Glutamatergic neuron (in vitro differentiated cells): ENCODE results near the gene GNAL. TPM values are rescaled to one million over a fixed set of nuclear protein-coding genes. Genes with fewer than 3 reads are reported as not detected.

Source experiments
- DNase-seq: peaks from one replicate; pipeline ENCODE4 v3.0.0; 2022
- H3K27ac Mint-ChIP-seq: one replicate; pipeline ENCODE4 v1.8.0; 2020; ENCODE audit warnings: mild to moderate bottlenecking, mixed read lengths, inconsistent platforms; ENCODE audit not compliant: unreplicated experiment
- H3K27me3 Mint-ChIP-seq: one replicate; pipeline ENCODE4 v1.8.0; 2020; ENCODE audit warnings: mild to moderate bottlenecking, moderate library complexity, mixed read lengths, inconsistent platforms; ENCODE audit not compliant: unreplicated experiment
- H3K36me3 Mint-ChIP-seq: one replicate; pipeline ENCODE4 v1.8.0; 2020; ENCODE audit warnings: mild to moderate bottlenecking, mixed read lengths, inconsistent platforms; ENCODE audit not compliant: unreplicated experiment
- H3K4me1 Mint-ChIP-seq: one replicate; pipeline ENCODE4 v1.8.0; 2020; ENCODE audit warnings: mild to moderate bottlenecking, low read depth, mixed read lengths, inconsistent platforms; ENCODE audit not compliant: unreplicated experiment
- H3K4me3 Mint-ChIP-seq: one replicate; pipeline ENCODE4 v1.8.0; 2020; ENCODE audit warnings: mild to moderate bottlenecking, mixed read lengths, inconsistent platforms; ENCODE audit not compliant: unreplicated experiment
- H3K9me3 Mint-ChIP-seq: one replicate; pipeline ENCODE4 v1.8.0; 2020; ENCODE audit warnings: mild to moderate bottlenecking, moderate library complexity, mixed read lengths, inconsistent platforms; ENCODE audit not compliant: unreplicated experiment
- total RNA-seq: library from RNA; stranded (reverse); fragmentation: NEBNext Ultra II Directional; extraction: Animal tissue kit (Norgen Biotek cat#: 25700); gene quantifications from one replicate; pipeline ENCODE4 v1.2.1, GENCODE V29; 2021; ENCODE audit not compliant: unreplicated experiment
- TF ChIP-seq, protein P1 (sequence below): fragments of 200-600 bp; sonication (generic); IDR thresholded peaks from one replicate; pipeline ENCODE4 v1.5.0; 2021; ENCODE audit not compliant: partially characterized antibody, unreplicated experiment

Gene GNAL
- total RNA-seq, 1 donor from 2014 or later = 52.5 TPM

- Mint-ChIP-seq H3K27me3 (peaks cover 4% of the 10 kb centered on the region), H3K4me3 (no peak overlapping the region), H3K4me1 (peaks cover 5% of the 10 kb centered on the region), H3K27ac (no peak overlapping the region), H3K36me3 (no peaks in the 10 kb centered on the region), H3K9me3 (no peaks in the 10 kb centered on the region)
- no peak for DNase-seq
- TF ChIP-seq, protein P1, sequence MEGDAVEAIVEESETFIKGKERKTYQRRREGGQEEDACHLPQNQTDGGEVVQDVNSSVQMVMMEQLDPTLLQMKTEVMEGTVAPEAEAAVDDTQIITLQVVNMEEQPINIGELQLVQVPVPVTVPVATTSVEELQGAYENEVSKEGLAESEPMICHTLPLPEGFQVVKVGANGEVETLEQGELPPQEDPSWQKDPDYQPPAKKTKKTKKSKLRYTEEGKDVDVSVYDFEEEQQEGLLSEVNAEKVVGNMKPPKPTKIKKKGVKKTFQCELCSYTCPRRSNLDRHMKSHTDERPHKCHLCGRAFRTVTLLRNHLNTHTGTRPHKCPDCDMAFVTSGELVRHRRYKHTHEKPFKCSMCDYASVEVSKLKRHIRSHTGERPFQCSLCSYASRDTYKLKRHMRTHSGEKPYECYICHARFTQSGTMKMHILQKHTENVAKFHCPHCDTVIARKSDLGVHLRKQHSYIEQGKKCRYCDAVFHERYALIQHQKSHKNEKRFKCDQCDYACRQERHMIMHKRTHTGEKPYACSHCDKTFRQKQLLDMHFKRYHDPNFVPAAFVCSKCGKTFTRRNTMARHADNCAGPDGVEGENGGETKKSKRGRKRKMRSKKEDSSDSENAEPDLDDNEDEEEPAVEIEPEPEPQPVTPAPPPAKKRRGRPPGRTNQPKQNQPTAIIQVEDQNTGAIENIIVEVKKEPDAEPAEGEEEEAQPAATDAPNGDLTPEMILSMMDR = no peak
These were observed 30.1 kb upstream of the GNAL start for GRCh38 chr18:11658989-11659388.

GRCh38 chr18:11660691-11661090 is 28.4 kb upstream of the GNAL start:
- no peaks in the 10 kb centered on the region for H3K36me3 Mint-ChIP-seq

DNA sequence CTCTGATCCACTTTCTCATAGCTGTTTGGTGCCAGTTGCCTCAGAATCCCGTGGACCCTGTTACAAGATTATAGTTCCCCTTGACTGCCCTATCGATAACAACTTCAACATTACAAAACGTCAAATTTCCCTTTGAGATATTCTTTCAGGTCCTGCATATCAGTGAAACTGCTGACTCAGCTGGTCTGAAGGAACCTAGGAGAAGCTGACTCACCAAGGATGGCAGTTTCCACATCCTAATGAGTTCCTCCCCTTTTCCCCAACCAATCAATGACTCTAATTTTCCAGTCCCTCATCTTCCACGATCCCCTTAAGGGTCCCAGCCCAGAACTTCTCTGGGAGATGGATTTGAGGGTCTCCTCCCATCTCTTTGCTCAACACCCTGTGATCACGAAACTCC is 27.6 kb upstream of the GNAL start:
- H3K4me1 Mint-ChIP-seq = peaks cover 5% of the 10 kb centered on the region
- no peak overlapping the region for H3K4me3 Mint-ChIP-seq
- no peak for DNase-seq
- no peaks in the 10 kb centered on the region for H3K36me3 Mint-ChIP-seq
- H3K9me3 Mint-ChIP-seq = no peaks in the 10 kb centered on the region
- TF ChIP-seq, protein P1 = no peak
- peaks cover 4% of the 10 kb centered on the region for H3K27me3 Mint-ChIP-seq
- H3K27ac Mint-ChIP-seq = no peak overlapping the region

More at GRCh38 chr18:11660691-11661090, 28.4 kb upstream of the GNAL start:
- Mint-ChIP-seq H3K9me3 (no peaks in the 10 kb centered on the region), H3K27ac (no peak overlapping the region), H3K4me3 (no peak overlapping the region), H3K27me3 (peaks cover 4% of the 10 kb centered on the region), H3K4me1 (peaks cover 1% of the 10 kb centered on the region)
- TF ChIP-seq, protein P1 = no peak
- DNase-seq = no peak

DNA sequence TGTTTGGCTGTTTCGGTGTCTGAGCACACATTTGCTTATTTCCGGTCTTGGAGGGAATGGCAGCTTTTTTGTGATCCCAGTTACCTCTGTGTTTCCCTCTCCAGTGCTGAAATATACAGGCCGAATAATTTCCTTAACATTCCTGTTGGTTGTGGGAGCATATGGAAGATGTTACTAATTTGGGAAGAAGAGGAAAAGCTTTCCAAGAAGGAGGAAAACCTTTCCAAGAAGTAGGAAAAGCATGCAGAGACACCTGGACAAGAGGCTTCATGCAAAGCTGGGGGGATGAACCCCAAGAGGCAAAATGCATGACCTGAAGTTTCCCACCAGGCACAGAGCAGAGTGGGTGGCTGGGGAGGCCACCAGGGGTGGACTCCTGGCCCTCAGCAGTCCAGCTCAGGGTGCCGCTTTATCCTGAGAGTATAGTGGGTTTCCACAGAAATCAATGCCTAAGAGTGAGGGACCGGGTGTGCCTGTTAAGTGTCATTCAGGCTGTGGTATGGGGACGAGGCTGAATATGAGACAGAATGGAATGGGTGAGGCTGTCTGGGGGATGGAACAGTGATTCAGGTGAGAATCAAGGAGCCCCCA is 25.5 kb upstream of the GNAL start:
- Mint-ChIP-seq H3K9me3 (no peaks in the 10 kb centered on the region), H3K4me3 (no peak overlapping the region), H3K27ac (no peak overlapping the region), H3K4me1 (peaks cover 21% of the 10 kb centered on the region), H3K27me3 (no peaks in the 10 kb centered on the region), H3K36me3 (no peaks in the 10 kb centered on the region)
- TF ChIP-seq, protein P1 = no peak
- no peak for DNase-seq

DNA sequence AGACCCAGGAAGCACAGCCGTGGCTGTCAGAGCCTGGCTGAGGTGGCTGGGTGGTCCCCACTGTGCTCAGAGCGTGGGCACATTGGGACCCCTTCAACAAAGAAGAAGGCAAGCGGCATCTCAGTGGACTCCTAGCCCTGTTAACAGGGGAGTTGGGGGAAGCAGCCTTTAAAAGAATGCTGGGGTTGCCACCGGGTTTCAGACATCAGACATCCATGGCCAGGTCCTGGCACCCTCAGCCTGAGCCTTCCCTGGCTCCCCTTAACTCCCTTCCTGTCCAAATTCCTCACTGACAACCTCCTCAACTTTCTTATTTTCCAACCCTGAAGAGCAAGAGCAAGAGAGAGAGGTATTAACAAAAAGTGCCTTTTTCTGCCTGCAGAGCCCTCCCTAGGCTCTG is 24.8 kb upstream of the GNAL start:
- TF ChIP-seq, protein P1 = no peak
- H3K27ac Mint-ChIP-seq = no peak overlapping the region
- no peaks in the 10 kb centered on the region for H3K36me3 Mint-ChIP-seq
- peaks cover 25% of the 10 kb centered on the region for H3K4me1 Mint-ChIP-seq
- H3K9me3 Mint-ChIP-seq = no peaks in the 10 kb centered on the region
- no peak overlapping the region for H3K4me3 Mint-ChIP-seq
- no peaks in the 10 kb centered on the region for H3K27me3 Mint-ChIP-seq
- no peak for DNase-seq
